Hepatocyte (in vitro differentiated cells): Measurements from ENCODE around the gene C1orf50.

Experiments
- EZH2phosphoT487 ChIP-seq: fragments of 200-600 bp; sonication (generic); IDR thresholded peaks from one replicate; pipeline ENCODE4 v1.6.1; 2018; ENCODE audit warnings: antibody characterized with exemption, mild to moderate bottlenecking, low read depth, moderate library complexity; ENCODE audit not compliant: unreplicated experiment, severe bottlenecking
- TF ChIP-seq, protein P1 (sequence below): fragments of 200-600 bp; sonication (generic); IDR thresholded peaks from 2 replicates; pipeline ENCODE4 v1.5.1; 2016; ENCODE audit warnings: antibody characterized with exemption, mild to moderate bottlenecking; ENCODE audit not compliant: poor library complexity

- TF ChIP-seq, protein P1, sequence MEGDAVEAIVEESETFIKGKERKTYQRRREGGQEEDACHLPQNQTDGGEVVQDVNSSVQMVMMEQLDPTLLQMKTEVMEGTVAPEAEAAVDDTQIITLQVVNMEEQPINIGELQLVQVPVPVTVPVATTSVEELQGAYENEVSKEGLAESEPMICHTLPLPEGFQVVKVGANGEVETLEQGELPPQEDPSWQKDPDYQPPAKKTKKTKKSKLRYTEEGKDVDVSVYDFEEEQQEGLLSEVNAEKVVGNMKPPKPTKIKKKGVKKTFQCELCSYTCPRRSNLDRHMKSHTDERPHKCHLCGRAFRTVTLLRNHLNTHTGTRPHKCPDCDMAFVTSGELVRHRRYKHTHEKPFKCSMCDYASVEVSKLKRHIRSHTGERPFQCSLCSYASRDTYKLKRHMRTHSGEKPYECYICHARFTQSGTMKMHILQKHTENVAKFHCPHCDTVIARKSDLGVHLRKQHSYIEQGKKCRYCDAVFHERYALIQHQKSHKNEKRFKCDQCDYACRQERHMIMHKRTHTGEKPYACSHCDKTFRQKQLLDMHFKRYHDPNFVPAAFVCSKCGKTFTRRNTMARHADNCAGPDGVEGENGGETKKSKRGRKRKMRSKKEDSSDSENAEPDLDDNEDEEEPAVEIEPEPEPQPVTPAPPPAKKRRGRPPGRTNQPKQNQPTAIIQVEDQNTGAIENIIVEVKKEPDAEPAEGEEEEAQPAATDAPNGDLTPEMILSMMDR, result no peak
- TF ChIP-seq EZH2phosphoT487, result no peak
Measured at GRCh38 chr1:42788021-42788420, 21.0 kb downstream of the C1orf50 start.
